Fibroblast of lung (primary cell): ENCODE results near the gene PHLDB1. TPM values are rescaled to one million over a fixed set of nuclear protein-coding genes. Genes with fewer than 3 reads are reported as not detected.

Source experiments
- DNase-seq, 2 donors: peaks; one replicate each; pipeline versions ENCODE4 v3.0.0 to v3.0.0-alpha.2; 2010; ENCODE audit warnings: low read depth in 2 of 2
- H2AFZ ChIP-seq: 2 replicates; pipeline ENCODE4 v1.5.1; 2012; ENCODE audit warnings: low read length, control low read depth, inconsistent platforms
- H3K27ac ChIP-seq: 2 replicates; pipeline ENCODE4 v1.5.1; 2011; ENCODE audit warnings: low read length, control low read depth; ENCODE audit not compliant: insufficient read depth
- H3K27me3 ChIP-seq: 2 replicates; pipeline ENCODE4 v1.5.1; 2011; ENCODE audit warnings: mild to moderate bottlenecking, low read length; ENCODE audit not compliant: control insufficient read depth, insufficient read depth
- H3K36me3 ChIP-seq: 2 replicates; pipeline ENCODE4 v1.5.1; 2011; ENCODE audit warnings: low read length; ENCODE audit not compliant: control insufficient read depth, insufficient read depth
- H3K4me1 ChIP-seq: 2 replicates; pipeline ENCODE4 v1.5.1; 2011; ENCODE audit warnings: low read length; ENCODE audit not compliant: control insufficient read depth, insufficient read depth; ENCODE audit errors: extremely low read depth
- H3K4me2 ChIP-seq: 2 replicates; pipeline ENCODE4 v1.5.1; 2011; ENCODE audit warnings: low read length, control low read depth; ENCODE audit not compliant: insufficient read depth; ENCODE audit errors: extremely low read depth
- H3K4me3 ChIP-seq, 4 experiments: fragments of 200-600 bp in 1 of 4; sonication (generic) in 1 of 4; replicated peaks in 1 of 4; 2 replicates each; pipeline ENCODE4 v1.5.1; 2011 to 2016; ENCODE audit warnings: low read length in 4 of 4, low read depth in 3 of 4, mild to moderate bottlenecking in 3 of 4, control low read depth in 2 of 4, inconsistent platforms in 1 of 4, mixed read lengths in 1 of 4; ENCODE audit not compliant: insufficient read depth in 1 of 4; ENCODE audit errors: control extremely low read depth in 1 of 4
- H3K79me2 ChIP-seq: 2 replicates; pipeline ENCODE4 v1.5.1; 2012; ENCODE audit warnings: mild to moderate bottlenecking, low read length, inconsistent platforms; ENCODE audit not compliant: control insufficient read depth, insufficient read depth
- H3K9ac ChIP-seq: 2 replicates; pipeline ENCODE4 v1.5.1; 2011; ENCODE audit warnings: mild to moderate bottlenecking, low read length, control low read depth; ENCODE audit not compliant: insufficient read depth
- H3K9me3 ChIP-seq: 2 replicates; pipeline ENCODE4 v1.5.1; 2012; ENCODE audit warnings: low read depth, low read length; ENCODE audit not compliant: control insufficient read depth, insufficient read depth
- H4K20me1 ChIP-seq: 2 replicates; pipeline ENCODE4 v1.5.1; 2011; ENCODE audit warnings: low read length; ENCODE audit not compliant: control insufficient read depth, insufficient read depth; ENCODE audit errors: extremely low read depth
- CTCF ChIP-seq, 2 donors: IDR thresholded peaks in 1 of 2; conservative IDR thresholded peaks in 1 of 2; 1 replicate in 1 of 2; 2 replicates in 1 of 2; pipeline ENCODE4 v1.5.1; 2011 to 2012; ENCODE audit warnings: low read length in 2 of 2, control low read depth in 1 of 2, inconsistent platforms in 1 of 2, low read depth in 1 of 2, mild to moderate bottlenecking in 1 of 2
- EZH2 ChIP-seq: IDR thresholded peaks from 2 replicates; pipeline ENCODE4 v1.5.1; 2012; ENCODE audit warnings: low read length, control low read depth, mild to moderate bottlenecking; ENCODE audit errors: missing control alignments
- polyA plus RNA-seq, 2 donors: library from polyadenylated mRNA; depleted of rRNA in 1 of 2; stranded (reverse) in 1 of 2; unstranded in 1 of 2; fragments of >200 nt; gene quantifications; 2 replicates each; pipeline ENCODE4 v1.2.1, GENCODE V29; 2011 to 2012; ENCODE audit warnings: missing spikeins in 1 of 2
- total RNA-seq: library from RNA; depleted of rRNA; stranded (reverse); fragments of >200 nt; gene quantifications from 2 replicates; pipeline ENCODE4 v1.2.1, GENCODE V29; 2014

PHLDB1 gene
- total and polyA plus RNA-seq, 2 donors (not counting 1 experiment from before 2014, with no cell fraction given) = 51.4 to 59.0 TPM

- H4K20me1 ChIP-seq = no peaks in the 10 kb centered on the region
- H3K27me3 ChIP-seq = no peaks in the 10 kb centered on the region
- H3K9me3 ChIP-seq = no peaks in the 10 kb centered on the region
- TF ChIP-seq CTCF (conservative IDR thresholded peaks at IDR 0.05 in 1 of 2, IDR thresholded peaks at IDR 0.05 in 1 of 2; ENCODE audit: low read depth in 1 of 2, low read length in 2 of 2) (no peak), EZH2 (no peak)
- no peak for DNase-seq
- no peak overlapping the region for H3K9ac ChIP-seq
- no peak overlapping the region for H3K4me2 ChIP-seq
- no peaks in the 10 kb centered on the region for H3K79me2 ChIP-seq
- H3K27ac ChIP-seq = no peak overlapping the region
- peaks cover 47% of the 10 kb centered on the region for H3K36me3 ChIP-seq
- no peak overlapping the region for H2AFZ ChIP-seq
- no peaks in the 10 kb centered on the region for H3K4me1 ChIP-seq
- no peak overlapping the region for H3K4me3 ChIP-seq
Measured at GRCh38 chr11:118645066-118645715, 37.8 kb downstream of the PHLDB1 start.

GRCh38 chr11:118646393-118646792 lies 39.0 kb downstream of the PHLDB1 start:
- Histone ChIP-seq H3K4me2 (no peak overlapping the region), H3K27ac (no peak overlapping the region), H4K20me1 (no peaks in the 10 kb centered on the region), H3K27me3 (no peaks in the 10 kb centered on the region), H2AFZ (no peak overlapping the region), H3K79me2 (no peaks in the 10 kb centered on the region), H3K9ac (no peak overlapping the region), H3K36me3 (peaks cover 44% of the 10 kb centered on the region), H3K9me3 (no peaks in the 10 kb centered on the region), H3K4me3 (no peak overlapping the region), H3K4me1 (no peaks in the 10 kb centered on the region)
- no peak for DNase-seq
- no peak for TF ChIP-seq EZH2
- TF ChIP-seq CTCF (conservative IDR thresholded peaks at IDR 0.05 in 1 of 2, IDR thresholded peaks at IDR 0.05 in 1 of 2; ENCODE audit: low read depth in 1 of 2, low read length in 2 of 2) = no peak

GRCh38 chr11:118648291-118648690 lies 40.9 kb downstream of the PHLDB1 start:
- no peak overlapping the region for H2AFZ ChIP-seq
- TF ChIP-seq CTCF (conservative IDR thresholded peaks at IDR 0.05 in 1 of 2, IDR thresholded peaks at IDR 0.05 in 1 of 2; ENCODE audit: low read depth in 1 of 2, low read length in 2 of 2) (no peak), EZH2 (no peak)

More at GRCh38 chr11:118648291-118648690, 40.9 kb downstream of the PHLDB1 start:
- H3K9ac ChIP-seq = no peak overlapping the region
- DNase-seq = no peak
- no peaks in the 10 kb centered on the region for H3K4me1 ChIP-seq
- H3K27ac ChIP-seq = no peak overlapping the region
- H3K4me2 ChIP-seq = no peak overlapping the region
- no peaks in the 10 kb centered on the region for H3K79me2 ChIP-seq
- no peaks in the 10 kb centered on the region for H4K20me1 ChIP-seq
- no peak overlapping the region for H3K4me3 ChIP-seq
- no peaks in the 10 kb centered on the region for H3K27me3 ChIP-seq
- H3K9me3 ChIP-seq = no peaks in the 10 kb centered on the region
- H3K36me3 ChIP-seq = peaks cover 40% of the 10 kb centered on the region
